GM15510 (cell line): ENCODE measurements around the gene MT1F.

Experiments
- POLR2A ChIP-seq: IDR thresholded peaks from 3 replicates; pipeline ENCODE4 v1.6.1; 2011; ENCODE audit warnings: borderline replicate concordance; ENCODE audit not compliant: insufficient read length; ENCODE audit errors: extremely low read depth

MT1F gene

GRCh38 chr16:56634715-56635440, 22.9 kb upstream of the MT1F start:
- TF ChIP-seq POLR2A: no peak

- no peak for TF ChIP-seq POLR2A
Observed at GRCh38 chr16:56635441-56635967, 22.3 kb upstream of the MT1F start.

- no peak for TF ChIP-seq POLR2A
Observed at GRCh38 chr16:56636616-56637413, 20.9 kb upstream of the MT1F start.

- TF ChIP-seq POLR2A: no peak
Observed at GRCh38 chr16:56637814-56638750, 19.7 kb upstream of the MT1F start, which contains the start of gene MT1A. Gene MT1A (plus strand): TSS chr16:56638666. CDS start chr16:56638739, 73 bp downstream.

- no peak for TF ChIP-seq POLR2A
Observed at GRCh38 chr16:56639045-56639444, 18.7 kb upstream of the MT1F start.

- TF ChIP-seq POLR2A: no peak
Observed at GRCh38 chr16:56640076-56640475, 17.7 kb upstream of the MT1F start.

GRCh38 chr16:56641166-56641565, 16.6 kb upstream of the MT1F start:
- no peak for TF ChIP-seq POLR2A

GRCh38 chr16:56643080-56643778, 14.5 kb upstream of the MT1F start:
- no peak for TF ChIP-seq POLR2A

GRCh38 chr16:56643833-56644232, 13.9 kb upstream of the MT1F start:
- no peak for TF ChIP-seq POLR2A

GRCh38 chr16:56645311-56645710, 12.4 kb upstream of the MT1F start:
- TF ChIP-seq POLR2A: no peak

GRCh38 chr16:56645838-56646237, 11.9 kb upstream of the MT1F start:
- no peak for TF ChIP-seq POLR2A

GRCh38 chr16:56647641-56648431, 9.9 kb upstream of the MT1F start:
- no peak for TF ChIP-seq POLR2A

GRCh38 chr16:56649271-56649670, 8.5 kb upstream of the MT1F start:
- TF ChIP-seq POLR2A: no peak

GRCh38 chr16:56649820-56650219, 7.9 kb upstream of the MT1F start:
- TF ChIP-seq POLR2A: no peak

- TF ChIP-seq POLR2A: no peak
Observed at GRCh38 chr16:56651586-56651985, 6.2 kb upstream of the MT1F start, which contains the start of gene MT1B. Gene MT1B (plus strand): TSS chr16:56651886. CDS start chr16:56651954, 68 bp downstream.
